HG02623 (cell line): ENCODE measurements around the gene OSBPL7.

Source experiments
- ATAC-seq: cut with Tn5 transposase; IDR thresholded peaks from one replicate; pipeline ENCODE4 v1.9.1; 2021; ENCODE audit warnings: moderate library complexity; ENCODE audit not compliant: unreplicated experiment

OSBPL7 gene

DNA sequence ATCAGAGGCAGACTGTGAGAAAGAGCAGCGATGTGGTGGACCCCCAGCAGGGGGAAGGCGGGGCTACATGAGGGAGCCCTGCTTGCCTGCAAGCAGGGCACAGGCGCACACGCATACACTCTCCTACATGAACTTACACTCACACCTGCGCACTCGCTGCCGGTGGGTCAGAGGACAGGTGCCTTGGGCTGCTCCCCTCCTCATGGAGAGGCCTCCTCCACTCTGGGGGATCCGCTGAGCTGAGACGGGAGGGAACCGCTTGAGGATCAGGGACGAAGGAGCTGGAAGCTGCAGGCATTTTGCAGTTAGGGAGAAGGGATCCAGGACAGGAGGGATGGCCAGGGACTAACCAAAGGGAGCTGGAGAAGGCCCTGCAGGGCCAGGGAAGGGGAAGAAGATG, 14.2 kb downstream of the OSBPL7 start:
- no peak for ATAC-seq

DNA sequence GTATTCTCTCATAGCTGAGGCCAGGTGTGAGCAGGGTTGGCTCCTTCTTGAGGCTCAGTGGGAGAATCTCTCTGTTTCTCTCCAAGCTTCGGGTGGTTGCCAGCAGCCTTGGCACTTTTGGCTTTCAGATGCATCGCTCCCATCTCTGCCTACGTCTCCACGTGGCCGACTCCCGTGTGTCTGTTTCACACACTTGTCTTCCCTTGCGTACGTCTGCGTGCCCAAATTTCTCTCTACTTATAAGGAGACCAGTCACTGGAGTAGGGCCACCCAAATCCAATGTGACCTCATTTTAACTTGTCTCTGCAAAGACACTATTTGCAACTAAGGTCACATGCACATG, 14.7 kb downstream of the OSBPL7 start:
- ATAC-seq, result no peak

DNA sequence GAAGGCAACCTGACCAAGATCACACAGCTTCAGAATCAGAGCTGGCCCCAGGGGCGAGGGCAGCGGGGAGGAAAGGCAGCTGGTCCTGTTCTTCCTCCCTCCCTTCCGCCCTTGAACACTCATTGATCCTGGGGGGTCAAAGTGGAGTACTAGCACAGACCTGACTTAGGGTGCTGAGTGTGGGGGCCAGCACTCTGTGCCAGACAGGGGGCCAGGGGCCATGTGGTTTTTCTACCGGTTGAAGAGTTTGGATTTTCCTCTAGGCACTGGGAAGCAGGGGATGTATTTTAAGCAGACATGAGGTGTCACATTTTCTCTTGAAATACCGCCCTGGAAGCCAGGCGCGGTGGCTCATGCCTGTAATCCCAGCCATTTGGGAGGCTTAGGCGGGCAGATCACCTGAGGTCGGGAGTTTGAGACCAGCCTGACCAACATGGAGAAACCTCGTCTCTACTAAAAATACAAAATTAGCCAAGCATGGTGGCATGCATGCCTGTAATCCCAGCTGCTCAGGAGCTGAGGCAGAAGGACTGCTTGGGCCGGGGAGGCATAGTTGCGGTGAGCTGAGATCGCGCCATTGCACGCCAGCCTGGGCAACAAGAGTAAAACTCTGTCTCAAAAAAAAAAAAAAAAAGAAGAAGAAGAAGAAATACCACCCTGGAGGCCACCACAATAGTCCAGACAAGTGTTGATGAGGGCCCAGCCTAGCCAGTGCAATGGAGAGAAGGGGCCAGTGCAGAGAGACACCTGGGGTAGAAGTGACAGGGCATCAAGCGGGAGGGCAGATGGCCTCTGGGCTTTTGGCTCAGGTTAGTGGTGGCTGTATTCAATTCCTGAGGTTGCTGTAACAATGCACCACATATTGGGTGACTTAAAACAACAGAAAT, 15.3 kb downstream of the OSBPL7 start:
- no peak for ATAC-seq

DNA sequence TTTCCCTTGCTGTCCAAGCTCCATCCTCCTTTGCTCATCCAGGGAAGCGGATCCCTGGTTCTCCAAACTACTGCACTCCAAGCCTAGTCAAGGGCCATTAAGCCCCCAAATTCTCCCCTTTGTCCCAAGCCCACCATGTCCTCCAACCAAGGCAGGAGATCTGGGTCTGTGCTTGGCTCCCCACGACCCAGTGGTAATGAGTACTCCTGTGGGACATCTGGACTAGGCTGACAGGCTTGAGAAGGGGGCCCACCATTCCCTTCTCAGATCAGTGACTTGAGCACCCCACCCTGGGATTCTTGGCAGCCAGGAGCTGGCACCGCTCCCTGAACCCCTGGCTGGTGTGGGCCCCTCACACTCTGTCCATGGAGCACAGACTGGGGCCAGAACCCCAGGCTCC, 17.1 kb downstream of the OSBPL7 start:
- no peak for ATAC-seq

DNA sequence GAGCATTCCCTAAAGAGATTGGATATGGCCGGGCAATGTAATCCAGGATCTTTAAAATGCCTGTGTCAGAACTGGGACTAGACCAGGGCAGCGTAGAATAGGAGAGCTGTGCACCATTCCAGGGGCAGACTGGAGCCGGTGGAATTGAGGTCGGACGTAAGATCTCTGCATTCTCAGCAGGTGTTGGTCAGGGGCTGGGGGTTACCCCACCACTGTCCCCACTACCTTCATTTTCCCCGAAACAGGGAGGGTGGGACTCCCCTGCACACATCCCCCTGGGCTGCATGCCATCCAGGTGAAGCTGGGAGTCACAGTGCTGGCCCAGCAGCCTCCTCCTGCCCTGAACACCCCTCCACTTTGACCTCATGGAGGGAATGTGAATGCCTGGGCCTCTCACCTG, 17.8 kb downstream of the OSBPL7 start:
- ATAC-seq, result no peak

DNA sequence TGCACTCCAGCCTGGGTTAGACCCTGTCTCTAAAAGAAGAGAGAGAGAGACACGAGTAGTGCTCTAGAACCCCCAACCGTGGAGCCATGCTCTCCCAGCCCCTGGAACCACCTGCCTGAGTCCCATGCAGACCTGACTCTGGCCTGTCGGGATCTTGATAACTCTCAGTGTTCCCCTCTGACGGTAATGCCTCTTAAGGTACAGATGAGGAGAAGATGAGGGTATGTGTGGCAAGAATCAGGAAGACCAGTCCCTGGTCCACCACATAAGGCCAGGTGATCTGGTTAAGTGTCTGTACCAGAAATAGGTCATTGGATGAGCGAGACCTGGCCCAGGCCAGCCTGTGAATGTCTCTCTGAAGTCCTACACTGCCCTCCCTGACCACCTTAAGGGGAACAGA, 18.4 kb downstream of the OSBPL7 start:
- no peak for ATAC-seq

DNA sequence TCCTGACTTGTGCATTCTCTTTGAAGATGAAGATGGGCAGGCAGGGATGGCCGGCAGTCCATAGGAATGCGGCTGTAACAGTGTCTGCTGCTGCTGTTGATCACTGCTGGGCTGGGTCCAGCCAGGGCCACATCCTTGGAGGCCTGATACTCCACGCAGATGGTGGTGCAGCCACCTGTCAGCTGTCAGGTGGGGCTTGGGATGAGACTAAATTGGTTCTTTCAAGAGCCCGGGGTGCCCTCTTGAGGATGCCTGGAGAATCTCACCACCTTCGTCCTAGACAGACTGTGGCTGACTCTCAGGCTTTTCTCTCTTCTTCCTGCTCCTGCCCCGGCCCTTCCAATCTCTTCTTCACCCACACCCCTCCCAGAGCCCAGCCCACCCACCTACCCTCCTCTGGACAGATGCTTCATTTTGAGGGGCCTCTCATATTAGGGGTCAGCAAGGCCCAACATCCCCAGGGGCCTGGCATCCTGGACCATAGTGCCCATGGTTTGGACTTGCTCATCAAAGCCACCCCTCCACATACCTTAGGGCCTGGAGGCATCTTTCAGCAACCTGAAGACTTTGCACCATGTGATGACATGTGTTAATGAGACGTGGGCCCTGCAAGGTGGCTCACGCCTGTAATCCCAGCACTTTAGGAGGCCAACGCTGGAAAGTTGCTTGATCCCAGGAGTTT, 19.1 kb downstream of the OSBPL7 start:
- ATAC-seq, result no peak

DNA sequence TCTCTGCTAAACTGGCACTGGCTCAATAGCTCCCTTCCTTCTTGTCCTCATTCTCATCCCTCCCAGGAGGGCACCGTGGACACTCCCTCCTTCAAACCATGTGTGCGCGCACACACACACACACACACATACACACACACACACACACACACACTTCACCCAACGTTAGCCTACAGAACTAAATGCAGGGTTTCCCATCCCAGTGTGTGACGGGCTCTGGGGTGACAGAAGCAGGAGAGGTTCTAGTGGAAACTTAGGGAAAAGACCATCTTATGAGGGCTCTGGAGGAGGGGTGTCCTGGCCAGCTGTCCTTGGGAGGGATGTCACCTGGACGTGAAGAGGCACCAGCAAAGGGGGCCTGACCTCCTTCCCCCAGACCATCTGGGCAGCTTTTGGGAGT, 19.7 kb downstream of the OSBPL7 start:
- ATAC-seq, result no peak

DNA sequence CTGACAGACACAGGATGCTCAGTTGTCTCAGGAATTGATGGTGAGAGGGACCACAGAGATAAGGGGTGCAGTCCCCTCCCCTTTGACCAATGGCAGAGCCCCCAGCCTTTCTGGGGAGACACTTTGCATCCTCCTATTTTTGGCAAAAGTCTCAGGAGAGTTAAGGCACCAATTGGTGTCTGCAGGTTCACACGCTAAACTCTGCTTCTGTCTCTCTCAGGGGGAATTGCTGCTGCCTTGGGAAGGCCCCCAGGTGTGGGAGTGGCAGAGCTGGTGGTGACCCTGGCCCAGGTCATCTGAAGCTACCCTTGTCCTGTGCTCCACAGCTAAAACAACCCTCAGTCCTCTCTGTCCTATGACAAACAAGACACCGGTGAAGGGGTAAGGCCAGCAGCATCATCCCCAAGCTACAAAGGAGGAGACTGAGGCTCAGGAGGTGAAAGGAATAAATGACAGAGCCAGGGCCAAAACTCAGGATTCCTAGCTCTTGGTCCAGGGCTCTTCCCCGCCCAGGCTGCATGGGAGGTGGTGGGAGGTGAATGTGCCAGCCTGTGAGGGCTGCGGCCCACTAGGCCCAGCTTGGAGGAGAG, 20.3 kb downstream of the OSBPL7 start:
- ATAC-seq, result no peak

DNA sequence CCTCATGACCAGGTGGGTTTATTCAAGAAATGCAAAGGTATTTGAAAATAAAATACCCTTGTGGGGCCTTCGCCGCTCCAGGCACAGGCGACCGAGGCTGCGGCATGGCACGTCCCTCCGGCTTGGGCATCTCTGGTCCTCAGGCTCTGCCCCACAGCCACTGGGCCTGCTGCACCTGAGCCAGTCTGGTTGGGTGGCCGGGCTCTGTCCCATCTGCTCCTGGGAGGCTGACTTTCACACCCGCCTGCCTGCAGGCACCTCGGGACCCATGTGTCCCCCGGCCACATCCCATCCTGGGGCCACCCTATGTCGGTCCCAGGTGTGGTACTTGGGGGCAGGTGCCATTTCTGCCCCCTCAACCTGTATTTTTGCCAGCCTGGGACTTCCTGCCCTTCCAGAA, 20.9 kb downstream of the OSBPL7 start:
- ATAC-seq, result no peak

DNA sequence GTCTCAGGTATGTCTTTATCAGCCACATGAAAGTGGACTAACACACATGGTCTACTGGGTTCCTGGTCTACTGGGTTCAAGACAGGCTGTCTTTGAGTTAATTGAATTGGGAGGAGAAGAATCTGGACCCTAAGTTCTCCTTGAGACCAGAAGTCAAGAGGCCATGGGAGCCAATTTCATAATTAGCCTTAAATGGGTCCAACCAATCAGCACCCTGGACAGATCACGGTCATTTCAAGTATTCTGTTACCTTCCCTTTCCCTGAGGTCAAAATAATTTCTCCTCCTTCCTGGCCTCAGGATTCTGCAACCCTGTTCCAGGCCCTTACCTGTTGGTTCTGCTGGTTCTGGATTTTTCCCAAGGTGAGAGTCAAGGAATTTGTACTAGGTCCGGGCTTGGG, 23.8 kb downstream of the OSBPL7 start:
- no peak for ATAC-seq

DNA sequence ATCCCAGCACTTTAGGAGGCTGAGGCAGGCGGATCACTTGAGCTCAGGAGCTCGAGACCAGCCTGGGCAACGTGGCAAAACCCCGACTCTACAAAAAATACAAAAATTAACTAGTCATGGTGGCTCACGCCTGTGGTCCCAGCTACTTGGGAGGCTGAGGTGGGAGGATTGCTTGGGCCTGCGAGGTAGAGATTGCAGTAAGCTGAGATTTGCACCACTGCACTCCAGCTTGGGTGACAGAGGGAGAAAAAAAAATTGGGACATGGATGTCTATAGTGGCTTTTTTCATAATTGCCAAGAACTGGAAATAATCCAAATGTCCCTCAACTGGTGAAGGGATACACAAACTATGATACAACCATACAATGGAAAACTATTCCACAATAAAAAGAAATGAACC, 28.6 kb downstream of the OSBPL7 start:
- no peak for ATAC-seq

DNA sequence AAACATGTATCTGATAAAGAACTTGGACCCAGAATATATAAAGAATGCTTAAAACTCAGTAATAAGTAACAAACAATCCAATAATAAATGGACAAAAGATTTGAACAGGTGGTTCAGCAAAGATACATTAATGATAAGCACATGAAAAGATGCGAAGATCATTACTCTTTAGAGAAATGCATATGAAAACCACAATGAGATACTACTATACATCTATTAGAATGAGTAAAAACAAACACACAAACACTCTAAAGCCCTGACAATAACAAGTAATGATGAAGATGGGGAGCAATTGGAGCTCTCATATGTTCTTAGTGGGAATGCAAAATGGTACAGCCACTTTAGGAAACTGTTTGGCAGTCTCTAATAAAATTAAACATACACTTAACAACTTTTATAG, 29.1 kb downstream of the OSBPL7 start:
- ATAC-seq, result no peak

DNA sequence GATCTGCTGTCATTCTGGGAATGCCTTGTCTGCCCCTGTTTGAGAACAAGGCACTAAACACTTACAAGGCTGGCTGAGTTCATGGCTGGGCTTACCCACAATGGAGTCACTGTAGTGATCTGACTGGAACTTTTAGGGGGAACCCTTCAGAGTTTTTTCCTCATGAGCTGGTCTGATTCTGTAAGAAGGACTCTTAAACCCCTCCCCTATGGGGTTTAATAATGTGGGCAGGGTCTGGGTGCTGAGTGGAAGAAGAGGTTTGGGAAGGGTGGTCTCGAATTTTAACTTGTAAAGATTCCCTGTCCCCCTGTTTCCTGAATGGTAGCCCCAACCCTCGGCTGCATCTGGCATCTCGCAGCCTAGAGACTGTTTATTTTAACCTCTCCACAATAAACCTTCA, 30.6 kb downstream of the OSBPL7 start:
- ATAC-seq, result no peak

DNA sequence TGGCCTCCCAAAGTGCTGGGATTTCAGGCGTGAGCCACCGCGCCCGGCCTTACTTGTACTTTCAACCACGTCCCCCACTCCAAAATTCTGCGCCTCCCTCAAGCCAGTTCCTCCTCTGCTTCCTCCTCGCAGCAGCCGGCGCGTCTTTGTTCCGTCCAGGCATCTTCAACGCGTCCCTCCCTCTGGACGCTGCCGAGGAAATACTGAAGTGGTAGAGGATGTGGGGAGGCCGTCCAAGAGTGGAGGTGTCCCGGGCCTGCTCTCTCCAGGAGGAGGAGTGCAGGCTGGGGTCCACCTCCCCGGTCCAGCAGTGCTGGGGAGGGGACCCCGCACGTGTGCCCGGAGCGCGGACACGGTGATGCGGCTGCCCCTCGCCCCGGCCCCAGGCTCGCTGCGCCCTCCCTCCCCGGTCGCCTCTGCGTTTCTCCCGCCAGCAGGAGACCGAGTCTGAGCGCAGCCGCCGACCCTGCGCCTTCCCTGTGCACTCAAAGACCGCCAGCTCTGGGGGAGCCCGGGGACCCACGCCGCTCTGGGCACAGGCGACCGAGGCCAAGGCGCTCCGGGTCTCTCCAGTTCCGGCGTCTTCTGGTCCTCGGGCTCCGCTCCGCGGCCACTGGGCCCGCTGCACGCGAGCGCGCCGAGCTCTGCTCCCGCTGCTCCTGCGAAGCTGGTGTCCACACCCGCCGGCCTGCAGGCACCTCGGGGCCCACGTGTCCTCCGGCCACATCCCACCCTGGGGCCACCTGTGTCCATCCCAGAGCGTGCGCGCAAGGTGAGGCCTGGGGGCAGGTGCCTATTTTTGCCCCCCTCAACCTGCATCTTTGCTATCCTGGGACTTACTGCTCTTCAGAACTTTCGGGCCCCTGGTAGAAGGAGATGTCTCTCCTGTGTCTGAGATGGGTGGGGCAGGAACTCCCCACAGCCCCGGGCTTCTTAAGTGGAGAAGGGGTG, 31.7 kb downstream of the OSBPL7 start:
- ATAC-seq, result no peak

DNA sequence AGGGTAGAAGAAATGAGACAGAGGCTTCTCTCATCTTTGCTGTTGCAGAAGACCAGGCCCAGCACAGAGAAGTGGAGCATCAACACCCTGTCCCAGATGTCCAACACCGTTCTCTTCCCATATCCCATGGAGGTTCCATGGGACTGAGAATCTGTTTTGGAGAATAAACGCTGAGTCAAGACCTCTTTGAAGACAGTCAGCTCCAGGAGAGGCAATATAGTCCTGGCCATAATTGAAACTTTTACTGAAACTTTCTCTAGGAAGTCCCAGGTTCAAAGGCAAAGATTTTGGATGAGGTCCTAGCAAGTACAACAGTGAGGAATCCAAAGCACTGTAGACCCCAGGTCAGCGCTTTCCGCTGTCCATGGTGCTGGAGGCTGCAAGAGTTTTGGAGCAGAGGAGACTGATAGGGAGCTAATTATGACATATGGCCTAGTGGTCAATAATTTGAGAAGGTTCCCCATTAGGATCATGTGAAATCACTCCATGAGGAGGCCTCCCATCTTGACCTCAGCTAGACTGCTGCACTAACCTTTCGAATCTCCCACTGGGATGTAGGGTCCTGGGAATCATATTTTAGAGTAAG, 36.0 kb downstream of the OSBPL7 start:
- no peak for ATAC-seq

DNA sequence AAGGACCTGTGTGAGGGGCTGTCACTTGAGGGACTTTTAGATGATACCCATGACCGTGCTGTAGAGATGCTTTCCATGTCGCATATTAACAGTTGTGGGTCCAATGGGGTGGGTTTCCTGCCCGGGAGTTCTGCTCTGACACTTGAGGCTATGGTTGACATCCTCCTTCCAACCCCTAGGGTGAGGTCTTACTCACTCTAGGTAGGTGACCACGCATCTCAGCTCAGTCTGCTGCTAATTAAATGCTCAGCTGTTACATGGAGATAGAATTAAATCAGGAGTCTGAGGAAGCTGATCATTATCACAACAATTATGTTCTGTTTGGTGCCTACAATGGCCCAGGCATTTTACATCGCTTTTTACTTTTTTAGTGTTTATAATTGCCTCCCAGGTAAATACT, 40.2 kb downstream of the OSBPL7 start:
- ATAC-seq, result no peak

DNA sequence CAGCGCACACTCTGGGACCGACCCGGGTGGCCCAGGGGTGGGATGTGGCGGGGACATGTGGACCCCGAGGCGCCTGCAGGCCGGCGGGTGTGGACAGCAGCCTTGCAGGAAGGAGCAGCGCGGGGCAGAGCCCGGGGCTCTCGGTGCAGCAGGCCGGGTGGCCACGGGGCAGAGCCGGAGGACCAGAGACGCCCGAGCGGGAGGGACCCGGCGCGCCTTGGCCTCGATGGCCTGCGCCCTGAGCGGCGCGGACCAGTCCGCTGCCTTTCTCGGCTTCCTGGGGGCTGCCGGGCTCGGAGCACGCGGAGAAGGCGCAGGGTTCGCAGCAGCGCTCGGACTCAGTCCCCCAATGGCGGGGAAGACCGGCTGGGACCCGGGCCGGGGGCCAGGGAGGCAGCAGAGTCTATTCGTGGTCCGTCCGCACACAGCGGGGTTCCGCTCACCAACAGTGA, 43.4 kb downstream of the OSBPL7 start:
- ATAC-seq, result no peak

DNA sequence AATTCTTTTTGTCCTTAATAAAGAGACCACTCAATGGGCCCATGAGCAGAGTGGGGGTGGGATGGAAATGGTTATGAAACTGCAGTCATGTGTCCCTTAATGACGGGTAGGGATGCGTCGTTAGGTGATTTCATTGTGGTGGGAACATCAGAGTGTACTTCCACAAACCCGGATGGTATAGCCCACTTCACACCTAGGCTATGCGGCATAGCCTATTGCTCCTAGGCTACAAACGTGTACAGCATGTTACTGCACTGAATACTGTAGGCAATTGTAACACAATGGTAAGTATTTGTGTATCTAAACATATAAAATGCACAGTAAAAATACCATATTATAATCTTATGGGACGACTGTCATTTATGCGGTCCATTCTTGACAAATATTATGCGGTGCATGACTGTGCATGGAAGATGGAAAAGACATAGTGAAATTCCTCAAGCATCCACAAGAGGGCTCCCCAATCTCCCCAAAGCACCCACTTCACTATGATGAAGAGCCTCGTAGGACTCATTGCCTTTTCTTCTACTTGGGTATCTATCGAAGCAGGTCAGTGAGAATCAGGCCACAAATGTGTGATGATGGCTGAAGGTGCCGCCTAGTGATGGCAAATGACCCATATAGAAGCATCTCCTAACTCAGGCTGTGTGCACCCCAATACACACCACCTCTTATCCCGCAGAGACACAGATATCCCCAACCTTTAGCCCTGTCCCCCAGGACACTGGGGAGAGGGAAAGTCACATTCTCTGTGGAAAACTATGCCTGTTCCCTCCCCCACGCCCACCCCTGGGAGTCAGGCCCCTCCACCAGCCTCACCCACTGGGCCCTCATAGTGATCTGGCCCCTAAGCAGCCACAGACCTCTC, 45.0 kb downstream of the OSBPL7 start:
- no peak for ATAC-seq
